NCI-H146 treated with DMSO at 0.1 percent for 48 hours (cell line): ENCODE measurements around the gene RPRD1B.

Experiments used
- DNase-seq: peaks from one replicate; lab custom pipeline; 2025; ENCODE audit not compliant: unreplicated experiment; lab: John Stamatoyannopoulos, UW

RPRD1B gene

GRCh38 chr20:38034961-38035360 lies 1.4 kb downstream of the RPRD1B start:
- no peak for DNase-seq

DNA sequence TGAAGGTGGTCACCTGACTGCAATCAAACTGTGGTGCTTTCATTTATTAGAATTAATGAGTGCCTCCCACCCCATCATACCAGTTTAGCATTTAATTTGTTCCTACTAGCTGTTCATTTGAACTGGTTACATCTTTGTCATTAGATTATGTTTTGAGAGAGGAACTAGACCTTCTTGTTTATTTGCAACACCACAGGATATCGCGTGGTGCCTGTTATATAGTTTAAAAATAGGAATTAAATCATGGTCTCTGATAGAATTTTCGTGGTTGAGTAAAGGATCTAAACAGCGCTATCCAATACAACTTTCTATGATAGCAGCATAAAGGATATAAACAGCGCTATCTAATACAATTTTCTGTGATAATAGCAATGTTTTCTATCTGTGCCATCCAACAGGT lies 2.8 kb downstream of the RPRD1B start:
- DNase-seq: no peak

DNA sequence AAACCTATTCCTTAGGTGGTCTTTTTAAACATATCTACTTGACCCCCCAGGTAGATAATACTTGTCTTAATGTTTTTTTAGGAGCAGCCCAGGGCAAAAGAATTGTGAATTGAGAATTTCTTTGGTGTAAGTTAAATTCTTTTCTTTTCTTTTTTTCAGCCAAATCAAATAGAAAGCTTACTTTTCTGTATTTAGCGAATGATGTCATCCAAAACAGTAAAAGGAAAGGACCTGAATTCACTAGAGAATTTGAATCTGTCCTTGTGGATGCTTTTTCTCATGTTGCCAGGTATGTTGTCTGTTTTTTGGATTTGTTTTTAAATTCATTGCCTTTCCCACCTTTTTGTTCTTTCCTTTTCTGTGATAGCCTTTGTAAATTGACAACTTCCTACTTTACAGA lies 6.7 kb downstream of the RPRD1B start:
- DNase-seq: no peak

DNA sequence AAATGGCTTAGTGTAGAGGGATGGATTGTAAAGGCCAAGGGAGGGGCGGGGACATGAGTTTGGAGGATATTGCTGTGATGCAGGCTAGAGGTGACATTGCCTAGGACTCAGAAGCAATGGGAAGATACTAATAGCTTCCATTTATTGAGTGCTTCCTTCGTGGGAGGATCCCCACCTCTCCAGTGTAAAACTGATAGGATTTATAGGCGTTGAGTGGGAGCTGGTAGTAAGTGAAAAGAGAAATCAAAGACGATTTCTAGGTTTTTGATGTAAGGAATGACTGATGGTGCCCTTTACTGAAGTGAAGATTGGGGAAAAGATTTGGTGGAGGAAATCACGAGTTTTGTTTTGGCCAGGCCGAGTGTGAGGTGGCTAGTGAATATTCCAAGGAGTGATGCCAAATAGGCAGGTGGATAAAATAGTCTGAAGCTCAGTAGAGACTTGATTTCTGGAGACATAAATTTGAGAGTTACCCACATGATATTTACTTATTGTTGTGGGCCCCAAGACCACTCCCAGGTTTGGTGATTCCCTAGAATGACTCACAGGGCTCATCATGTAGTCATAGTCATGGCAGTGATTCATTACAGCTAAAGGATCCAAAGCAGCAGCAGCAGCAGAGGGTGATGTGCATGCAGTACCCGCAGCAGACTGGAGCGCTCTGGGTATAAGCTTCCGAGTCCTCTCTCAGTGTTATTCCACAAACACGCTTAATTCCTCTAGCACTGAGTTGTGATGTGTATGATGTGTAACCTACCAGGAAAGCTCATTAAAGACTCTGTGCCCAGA lies 10.2 kb downstream of the RPRD1B start:
- no peak for DNase-seq

- no peak for DNase-seq
These were observed 11.1 kb downstream of the RPRD1B start for GRCh38 chr20:38044685-38045084.

DNA sequence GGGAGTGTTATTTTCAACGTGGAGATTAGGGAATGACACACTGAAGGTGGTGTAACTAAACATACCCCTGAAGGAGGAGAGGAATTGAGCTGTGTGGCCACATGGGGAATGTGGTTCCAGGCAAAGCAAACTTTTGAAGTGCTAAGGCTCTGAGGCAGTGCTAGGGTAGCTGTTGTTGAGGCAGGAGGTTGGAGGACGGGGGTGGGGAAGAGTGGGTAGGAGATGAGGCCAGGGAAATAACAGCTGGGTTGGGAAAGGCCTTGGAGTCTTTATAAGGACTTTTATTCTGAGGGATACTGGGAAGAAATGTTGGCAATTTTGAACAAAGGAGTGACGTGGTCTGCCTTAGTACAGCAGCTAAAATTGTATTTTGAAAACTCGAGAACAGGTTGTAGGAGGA lies 13.0 kb downstream of the RPRD1B start:
- DNase-seq: no peak

GRCh38 chr20:38049800-38050199 lies 16.3 kb downstream of the RPRD1B start:
- DNase-seq: no peak

DNA sequence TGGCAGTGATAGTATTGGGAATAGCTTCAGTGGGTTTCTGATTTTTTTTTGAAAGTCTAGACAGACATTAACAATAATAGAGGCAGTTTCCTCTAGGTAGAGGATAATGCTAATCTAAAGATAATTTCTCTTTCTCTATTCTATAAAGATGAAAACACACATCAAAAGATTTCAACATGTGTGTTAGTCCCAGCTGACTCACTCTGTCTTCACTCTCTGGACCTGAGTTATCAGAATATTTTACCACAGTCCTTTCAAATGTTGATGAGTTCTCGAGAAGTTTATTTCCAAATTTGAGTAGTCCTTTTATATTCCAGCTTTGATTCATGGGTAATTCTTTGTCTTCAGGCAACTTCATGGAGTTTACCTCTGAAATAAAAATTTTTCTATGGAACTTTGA lies 17.1 kb downstream of the RPRD1B start:
- DNase-seq: no peak

DNA sequence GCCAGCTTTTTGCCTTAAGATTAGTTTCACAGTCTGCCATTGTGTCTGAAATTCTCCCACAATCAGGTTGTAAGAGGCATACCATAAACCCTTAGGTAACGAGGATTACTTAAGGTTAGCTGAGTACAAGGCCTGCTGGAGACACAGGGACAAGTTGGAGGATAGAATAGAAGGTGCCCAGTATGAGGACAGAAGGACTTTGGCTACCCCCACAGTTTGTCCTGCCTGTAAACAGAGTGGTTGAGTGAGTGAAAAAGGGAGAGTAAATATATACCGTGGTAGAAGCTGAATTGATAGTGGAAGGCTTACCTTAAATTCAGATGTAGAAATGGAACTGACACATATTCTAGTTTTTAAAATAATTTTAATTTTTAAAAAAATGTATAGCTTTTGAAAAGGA lies 19.3 kb downstream of the RPRD1B start:
- DNase-seq: no peak

DNA sequence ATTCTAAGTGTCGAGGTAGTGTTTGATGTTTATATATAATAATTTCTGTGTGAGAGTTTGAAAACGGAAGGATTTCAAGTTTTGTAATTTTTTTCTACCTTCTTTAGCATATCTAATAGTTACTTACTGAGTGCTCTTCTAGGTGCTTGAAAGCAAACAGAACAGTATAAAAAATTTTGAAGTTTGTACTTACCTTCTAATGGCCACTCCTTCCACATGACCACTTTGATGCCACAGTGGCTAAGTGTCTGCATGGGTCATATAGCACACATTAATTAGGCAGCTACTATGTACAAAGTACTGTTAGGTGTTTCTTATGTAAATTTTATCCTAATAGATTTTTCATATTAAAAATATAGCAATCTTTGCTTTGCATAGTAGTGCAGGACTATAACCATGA lies 21.1 kb downstream of the RPRD1B start:
- no peak for DNase-seq

GRCh38 chr20:38055294-38055693 lies 21.7 kb downstream of the RPRD1B start:
- no peak for DNase-seq

GRCh38 chr20:38055848-38056247 lies 22.3 kb downstream of the RPRD1B start:
- DNase-seq: no peak

GRCh38 chr20:38057351-38057972 lies 23.9 kb downstream of the RPRD1B start:
- peak; percentile 47 for DNase-seq

DNA sequence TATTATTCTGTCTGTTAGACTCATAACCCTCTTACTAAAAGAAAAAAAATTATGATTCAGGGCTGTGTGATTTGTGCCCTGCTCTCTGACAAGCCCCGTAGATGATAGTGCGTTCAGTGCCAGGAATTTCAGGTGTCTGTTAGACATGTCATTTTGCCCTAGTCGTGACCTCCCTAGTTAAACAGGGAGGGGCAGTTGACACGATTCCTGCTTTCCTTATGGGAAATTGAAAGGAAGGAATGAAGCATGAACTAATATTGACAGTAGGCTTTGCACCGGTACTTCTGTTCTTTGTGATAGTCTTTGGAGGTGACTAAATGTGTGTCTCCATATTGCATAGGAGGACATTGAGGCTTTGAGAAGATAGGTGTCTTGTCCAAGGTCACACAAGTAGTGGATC lies 26.3 kb downstream of the RPRD1B start:
- DNase-seq: no peak

- no peak for DNase-seq
These were observed 27.0 kb downstream of the RPRD1B start for GRCh38 chr20:38060536-38060935.

DNA sequence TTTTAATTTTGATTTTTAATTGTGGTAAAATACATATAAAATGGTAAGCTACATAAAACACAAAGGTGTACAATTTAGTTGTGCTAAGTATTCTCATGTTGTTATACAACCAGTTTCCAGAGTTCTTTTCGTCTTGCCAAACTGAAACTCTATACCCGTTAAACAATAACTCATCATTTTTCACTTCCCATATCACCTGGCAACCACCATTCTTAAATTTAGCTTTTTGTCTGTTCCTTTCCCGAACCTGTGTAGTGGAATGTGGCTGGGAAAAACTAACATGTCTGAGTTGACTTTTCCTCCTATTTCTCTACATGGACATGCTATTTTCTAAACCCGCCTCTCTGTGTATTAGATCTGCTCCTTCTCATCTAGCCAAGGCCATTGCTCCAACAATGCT lies 27.6 kb downstream of the RPRD1B start:
- DNase-seq: no peak

- DNase-seq: no peak
These were observed 29.3 kb downstream of the RPRD1B start for GRCh38 chr20:38062890-38063289.

GRCh38 chr20:38063911-38064530 lies 30.5 kb downstream of the RPRD1B start:
- DNase-seq: no peak

GRCh38 chr20:38065764-38066375 lies 32.3 kb downstream of the RPRD1B start:
- DNase-seq: no peak

GRCh38 chr20:38066969-38067716 lies 33.6 kb downstream of the RPRD1B start:
- DNase-seq: no peak

DNA sequence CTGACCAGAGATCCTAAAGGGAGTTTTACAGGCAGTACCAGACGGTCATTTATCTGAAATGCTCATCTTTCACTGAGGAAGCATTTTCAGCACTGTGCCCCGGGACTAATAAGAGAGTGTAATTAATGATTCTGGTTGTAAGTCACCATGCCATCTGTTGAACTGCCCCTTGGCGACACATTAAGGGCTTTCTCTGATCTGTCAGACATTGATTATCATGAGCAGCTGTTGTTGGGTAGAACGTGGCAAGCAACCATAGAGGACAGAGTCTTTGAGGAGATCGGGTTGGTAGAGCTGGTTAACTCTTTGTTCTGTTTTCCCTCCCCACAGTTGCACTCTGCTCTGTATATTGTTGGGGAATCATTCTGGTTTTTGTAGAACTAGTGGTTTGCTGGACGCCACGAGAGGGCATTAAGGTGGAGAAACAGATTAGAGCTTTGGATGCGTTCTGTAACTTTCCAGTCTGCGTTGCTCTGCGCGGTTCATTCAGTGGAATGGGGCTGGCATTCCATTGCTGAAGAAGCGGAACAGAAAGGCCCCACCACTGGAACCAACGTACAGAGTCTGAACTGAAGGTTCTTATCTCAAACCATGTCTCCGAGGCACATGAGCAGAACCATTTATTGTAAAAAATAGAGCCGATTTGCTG lies 34.3 kb downstream of the RPRD1B start:
- no peak for DNase-seq
